Measurements from ENCODE around the gene MACF1. TPM values are rescaled to one million over a fixed set of nuclear protein-coding genes. Genes with fewer than 3 reads are reported as not detected.

The MACF1 gene
- total RNA-seq, 1 experiment from 2014 or later, result 103 TPM

DNA sequence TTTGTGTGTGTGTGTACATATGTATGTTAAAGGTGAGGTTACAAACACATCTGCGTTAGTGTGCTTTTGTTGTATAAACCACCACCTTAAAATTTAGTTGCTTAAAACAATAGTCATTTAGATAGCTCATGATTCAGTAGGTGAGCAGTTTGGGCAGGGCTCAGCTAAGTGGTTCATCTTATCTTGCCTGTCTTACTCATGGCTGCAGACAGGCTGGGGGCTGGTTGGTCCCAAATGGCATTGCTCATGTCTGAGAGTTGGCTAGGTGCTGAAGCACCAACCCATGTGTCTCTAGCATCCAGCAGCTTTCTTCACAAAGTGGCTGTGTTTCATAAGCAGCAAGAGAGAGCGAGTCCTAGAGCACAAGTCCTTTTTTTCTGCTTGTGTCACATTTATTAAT, 91.4 kb downstream of the MACF1 start:
- CTCF ChIA-PET, result no interaction called here
- Histone ChIP-seq H3F3A (ENCODE audit: low read length, unreplicated experiment) (no peaks in the 10 kb centered on the region), H3K4me1 (ENCODE audit: insufficient read depth, low read length) (no peaks in the 10 kb centered on the region), H3K27ac (ENCODE audit: low read length) (no peak overlapping the region), H3K36me3 (ENCODE audit: low read depth, low read length) (peaks cover 34% of the 10 kb centered on the region), H3K9ac (ENCODE audit: low read length) (no peak overlapping the region), H3K9me2 (replicated peaks; ENCODE audit: low read length) (no peaks in the 10 kb centered on the region), H3K27me3 (ENCODE audit: low read length) (no peaks in the 10 kb centered on the region), H3K4me2 (ENCODE audit: low read length) (no peak overlapping the region), H4K20me1 (ENCODE audit: low read length) (no peaks in the 10 kb centered on the region), H3K79me2 (ENCODE audit: low read length) (no peaks in the 10 kb centered on the region), H3K4me3 (ENCODE audit: low read length) (no peak overlapping the region), H2AFZ (ENCODE audit: low read length) (no peak overlapping the region), H3K9me3 (ENCODE audit: low read length) (no peaks in the 10 kb centered on the region)
- DNase-seq (no peak), ATAC-seq (no peak)
- TF ChIP-seq CTCF (conservative IDR thresholded peaks at IDR 0.05; ENCODE audit: low read depth, low read length) (no peak), EZH2phosphoT487 (IDR thresholded peaks at IDR 0.05; ENCODE audit: borderline replicate concordance, low read length) (no peak), EZH2 (IDR thresholded peaks at IDR 0.05; ENCODE audit: low read length, unreplicated experiment) (no peak)
- no TSS peak for BruUV-seq (replicated peaks)
- POLR2A ChIA-PET (ENCODE audit: unreplicated experiment), result no interaction called here
- intact Hi-C loops (cut with micrococcal nuclease), result no loop called here

GRCh38 chr1:39297551-39297950, 93.1 kb downstream of the MACF1 start:
- ChIA-PET CTCF (no interaction called here), POLR2A (ENCODE audit: unreplicated experiment) (interaction anchor here (0.6 kb wide), 1 partner anchor 112 kb away, joined by 3 read pairs; no protein-coding TSS in a partner anchor)
- no peaks in the 10 kb centered on the region for H3K79me2 ChIP-seq (ENCODE audit: low read length)
- intact Hi-C loops (cut with micrococcal nuclease), result no loop called here
- no peaks in the 10 kb centered on the region for H3K9me2 ChIP-seq (replicated peaks; ENCODE audit: low read length)
- no peak for TF ChIP-seq CTCF (conservative IDR thresholded peaks at IDR 0.05; ENCODE audit: low read depth, low read length)
- TF ChIP-seq EZH2 (IDR thresholded peaks at IDR 0.05; ENCODE audit: low read length, unreplicated experiment), result no peak
- TF ChIP-seq EZH2phosphoT487 (IDR thresholded peaks at IDR 0.05; ENCODE audit: borderline replicate concordance, low read length), result no peak
- no peak overlapping the region for H2AFZ ChIP-seq (ENCODE audit: low read length)
- H3K4me2 ChIP-seq (ENCODE audit: low read length), result no peak overlapping the region
- H3K4me3 ChIP-seq (ENCODE audit: low read length), result no peak overlapping the region
- no peaks in the 10 kb centered on the region for H3K4me1 ChIP-seq (ENCODE audit: insufficient read depth, low read length)
- no peak overlapping the region for H3K27ac ChIP-seq (ENCODE audit: low read length)
- H3K36me3 ChIP-seq (ENCODE audit: low read depth, low read length), result peaks cover 31% of the 10 kb centered on the region
- DNase-seq (no peak), ATAC-seq (no peak)
- BruUV-seq (replicated peaks), result no TSS peak
- H3F3A ChIP-seq (ENCODE audit: low read length, unreplicated experiment), result no peaks in the 10 kb centered on the region
- no peaks in the 10 kb centered on the region for H4K20me1 ChIP-seq (ENCODE audit: low read length)
- no peaks in the 10 kb centered on the region for H3K9me3 ChIP-seq (ENCODE audit: low read length)
- H3K27me3 ChIP-seq (ENCODE audit: low read length), result no peaks in the 10 kb centered on the region
- no peak overlapping the region for H3K9ac ChIP-seq (ENCODE audit: low read length)

DNA sequence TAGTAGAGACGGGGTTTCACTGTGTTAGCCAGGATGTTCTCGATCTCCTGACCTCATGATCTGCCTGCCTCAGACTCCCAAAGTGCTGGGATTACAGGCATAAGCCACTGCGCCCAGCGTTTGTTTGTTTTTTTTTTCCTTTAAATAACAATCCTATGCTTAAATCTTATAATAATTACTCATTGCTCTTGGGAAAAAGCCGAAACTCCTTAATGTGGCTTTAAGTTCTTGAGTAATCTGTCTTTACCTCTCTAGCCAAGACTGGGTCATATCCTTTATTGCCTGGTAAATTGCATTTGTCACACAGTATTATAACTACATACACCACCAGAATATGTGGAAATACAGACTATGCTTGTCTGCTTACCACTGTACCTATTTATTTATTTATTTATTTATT, 97.1 kb downstream of the MACF1 start:
- Histone ChIP-seq H3K4me1 (ENCODE audit: insufficient read depth, low read length) (no peaks in the 10 kb centered on the region), H3K27ac (ENCODE audit: low read length) (no peak overlapping the region), H3K79me2 (ENCODE audit: low read length) (no peaks in the 10 kb centered on the region), H3K9me2 (replicated peaks; ENCODE audit: low read length) (no peaks in the 10 kb centered on the region), H3K27me3 (ENCODE audit: low read length) (no peaks in the 10 kb centered on the region), H4K20me1 (ENCODE audit: low read length) (no peaks in the 10 kb centered on the region), H3K36me3 (ENCODE audit: low read depth, low read length) (peaks cover 12% of the 10 kb centered on the region; the same call in 1 of the 2 replicates), H3K9ac (ENCODE audit: low read length) (no peak overlapping the region), H3F3A (ENCODE audit: low read length, unreplicated experiment) (no peaks in the 10 kb centered on the region), H2AFZ (ENCODE audit: low read length) (no peak overlapping the region), H3K4me2 (ENCODE audit: low read length) (no peak overlapping the region), H3K9me3 (ENCODE audit: low read length) (no peaks in the 10 kb centered on the region), H3K4me3 (ENCODE audit: low read length) (no peak overlapping the region)
- intact Hi-C loops (cut with micrococcal nuclease), result no loop called here
- no peak for DNase-seq
- no TSS peak for BruUV-seq (replicated peaks)
- POLR2A ChIA-PET (ENCODE audit: unreplicated experiment), result no interaction called here
- ATAC-seq, result no peak
- CTCF ChIA-PET, result no interaction called here
- TF ChIP-seq CTCF (conservative IDR thresholded peaks at IDR 0.05; ENCODE audit: low read depth, low read length) (no peak), EZH2phosphoT487 (IDR thresholded peaks at IDR 0.05; ENCODE audit: borderline replicate concordance, low read length) (no peak), EZH2 (IDR thresholded peaks at IDR 0.05; ENCODE audit: low read length, unreplicated experiment) (no peak)

All from PC-3 (cell line).